Measurements from ENCODE around the gene BRWD1.

Gene BRWD1

GRCh38 chr21:39327727-39328126, 14.3 kb upstream of the BRWD1 start:
- no peak for DNase-seq (ENCODE audit: low read depth in 2 of 2)

GRCh38 chr21:39326607-39327307, 13.3 kb upstream of the BRWD1 start:
- no peak for DNase-seq (ENCODE audit: low read depth in 2 of 2)

GRCh38 chr21:39325458-39325857, 12.0 kb upstream of the BRWD1 start:
- no peak for DNase-seq (ENCODE audit: low read depth in 2 of 2)

- no peak for DNase-seq (ENCODE audit: low read depth in 2 of 2)
These were observed 8.0 kb upstream of the BRWD1 start for GRCh38 chr21:39321424-39321823.

GRCh38 chr21:39319814-39320332, 6.4 kb upstream of the BRWD1 start:
- DNase-seq (ENCODE audit: low read depth in 2 of 2), result no peak

GRCh38 chr21:39319251-39319756, 5.9 kb upstream of the BRWD1 start:
- no peak for DNase-seq (ENCODE audit: low read depth in 2 of 2)

- no peak for DNase-seq (ENCODE audit: low read depth in 2 of 2)
These were observed 4.9 kb upstream of the BRWD1 start for GRCh38 chr21:39318091-39318959.

- DNase-seq (ENCODE audit: low read depth in 2 of 2), result no peak
These were observed 4.0 kb upstream of the BRWD1 start for GRCh38 chr21:39317134-39318090.

GRCh38 chr21:39316729-39317128, 3.3 kb upstream of the BRWD1 start:
- no peak for DNase-seq (ENCODE audit: low read depth in 2 of 2)

- no peak for DNase-seq (ENCODE audit: low read depth in 2 of 2)
These were observed 2.4 kb upstream of the BRWD1 start for GRCh38 chr21:39315603-39316445.

GRCh38 chr21:39314143-39315027, 953 bp upstream of the BRWD1 start:
- DNase-seq (ENCODE audit: low read depth in 2 of 2), result peak; percentile 32 to 33

GRCh38 chr21:39313042-39313570, 326 bp downstream of the BRWD1 start:
- DNase-seq (ENCODE audit: low read depth in 2 of 2), result no peak

- peak; percentile 88 to 93 for DNase-seq (ENCODE audit: low read depth in 2 of 2)
These were observed 1.1 kb downstream of the BRWD1 start for GRCh38 chr21:39312112-39313041.

GRCh38 chr21:39311164-39311563, 2.3 kb downstream of the BRWD1 start:
- DNase-seq (ENCODE audit: low read depth in 2 of 2), result no peak

- no peak for DNase-seq (ENCODE audit: low read depth in 2 of 2)
These were observed 6.0 kb downstream of the BRWD1 start for GRCh38 chr21:39307466-39307865.

- no peak for DNase-seq (ENCODE audit: low read depth in 2 of 2)
These were observed 12.8 kb downstream of the BRWD1 start for GRCh38 chr21:39300587-39300986.

- DNase-seq (ENCODE audit: low read depth in 2 of 2), result no peak
These were observed 16.5 kb downstream of the BRWD1 start for GRCh38 chr21:39296891-39297290.

GRCh38 chr21:39288987-39289386, 24.4 kb downstream of the BRWD1 start:
- no peak for DNase-seq (ENCODE audit: low read depth in 2 of 2)

Measured in stimulated activated CD4-positive, alpha-beta T cell treated with anti-CD3 and anti-CD28 coated beads, Interleukin-4, amount 100 ng/mL, for 48 hours (primary cell).